ENCODE results near the gene C12orf75.

DNA sequence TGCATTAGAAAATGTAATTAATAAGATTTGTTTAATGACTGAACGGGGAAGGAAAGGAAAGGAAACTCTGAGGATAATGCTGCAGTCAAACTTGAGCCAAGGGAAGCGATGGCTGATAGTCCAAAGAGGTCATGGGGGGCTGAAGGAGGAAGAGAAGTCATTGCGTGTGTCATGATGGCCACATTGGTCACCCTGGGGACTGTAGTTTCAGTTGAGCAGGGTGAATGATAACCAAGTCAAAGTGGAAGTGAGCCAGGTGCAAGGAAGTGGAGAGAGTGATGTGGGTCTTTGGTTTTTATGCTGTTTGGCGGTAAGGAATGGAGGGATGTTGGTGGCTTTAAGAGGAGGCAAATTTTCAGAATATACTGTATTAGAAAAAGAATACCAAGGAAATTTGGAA lies 21.6 kb downstream of the C12orf75 start:
- TF ChIP-seq, protein P1, sequence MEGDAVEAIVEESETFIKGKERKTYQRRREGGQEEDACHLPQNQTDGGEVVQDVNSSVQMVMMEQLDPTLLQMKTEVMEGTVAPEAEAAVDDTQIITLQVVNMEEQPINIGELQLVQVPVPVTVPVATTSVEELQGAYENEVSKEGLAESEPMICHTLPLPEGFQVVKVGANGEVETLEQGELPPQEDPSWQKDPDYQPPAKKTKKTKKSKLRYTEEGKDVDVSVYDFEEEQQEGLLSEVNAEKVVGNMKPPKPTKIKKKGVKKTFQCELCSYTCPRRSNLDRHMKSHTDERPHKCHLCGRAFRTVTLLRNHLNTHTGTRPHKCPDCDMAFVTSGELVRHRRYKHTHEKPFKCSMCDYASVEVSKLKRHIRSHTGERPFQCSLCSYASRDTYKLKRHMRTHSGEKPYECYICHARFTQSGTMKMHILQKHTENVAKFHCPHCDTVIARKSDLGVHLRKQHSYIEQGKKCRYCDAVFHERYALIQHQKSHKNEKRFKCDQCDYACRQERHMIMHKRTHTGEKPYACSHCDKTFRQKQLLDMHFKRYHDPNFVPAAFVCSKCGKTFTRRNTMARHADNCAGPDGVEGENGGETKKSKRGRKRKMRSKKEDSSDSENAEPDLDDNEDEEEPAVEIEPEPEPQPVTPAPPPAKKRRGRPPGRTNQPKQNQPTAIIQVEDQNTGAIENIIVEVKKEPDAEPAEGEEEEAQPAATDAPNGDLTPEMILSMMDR (IDR thresholded peaks at IDR 0.05; ENCODE audit: insufficient read depth, low read depth, low read length) = no peak
- no peak for TF ChIP-seq EZH2 (IDR thresholded peaks at IDR 0.05; ENCODE audit: insufficient read depth, low read length)

Data from astrocyte (in vitro differentiated cells and primary cell).